Liver (tissue), 3 donors: ENCODE data around the gene PCNX4.

ENCODE experiments used
- SP1 ChIP-seq: IDR thresholded peaks from 2 replicates; pipeline ENCODE4 v1.6.1; 2018; ENCODE audit warnings: antibody characterized with exemption, mild to moderate bottlenecking
- YY1 ChIP-seq: IDR thresholded peaks from 2 replicates; pipeline ENCODE4 v1.6.1; 2016; ENCODE audit warnings: antibody characterized with exemption, mild to moderate bottlenecking
- TF ChIP-seq, protein P1 (sequence below): fragments of 150-350 bp; IDR thresholded peaks from 2 replicates; pipeline ENCODE4 v1.5.1; 2017; ENCODE audit warnings: improper control_type of control experiment, low read depth, low read length; ENCODE audit not compliant: missing input control
- TF ChIP-seq, protein P2 (sequence below): IDR thresholded peaks from 2 replicates; pipeline ENCODE4 v1.6.1; 2016; ENCODE audit warnings: antibody characterized with exemption
- TF ChIP-seq, protein P3 (sequence below): IDR thresholded peaks from 2 replicates; pipeline ENCODE4 v1.6.1; 2016; ENCODE audit warnings: antibody characterized with exemption, mild to moderate bottlenecking
- donor health status: healthy.
- donor health status: healthy.

DNA sequence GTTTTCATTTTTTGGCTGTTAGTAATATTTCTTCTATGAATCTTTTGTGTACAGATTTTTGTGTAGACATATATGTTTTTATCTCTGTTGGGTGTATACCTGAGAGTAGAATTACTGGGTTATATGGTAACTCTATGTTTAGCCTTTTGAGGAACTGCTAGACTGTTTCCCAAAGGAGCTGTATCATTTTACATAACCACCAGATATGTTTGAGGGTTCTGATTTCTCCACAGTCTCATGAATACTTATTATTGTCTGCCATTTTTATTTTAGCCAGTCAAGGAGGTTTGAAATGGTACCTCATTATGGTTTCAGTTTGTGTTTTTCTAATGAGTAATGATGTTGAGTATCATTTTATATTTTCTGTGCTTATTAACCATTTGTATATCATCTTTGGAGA lies 1.9 kb downstream of the PCNX4 start:
- TF ChIP-seq, protein P1, sequence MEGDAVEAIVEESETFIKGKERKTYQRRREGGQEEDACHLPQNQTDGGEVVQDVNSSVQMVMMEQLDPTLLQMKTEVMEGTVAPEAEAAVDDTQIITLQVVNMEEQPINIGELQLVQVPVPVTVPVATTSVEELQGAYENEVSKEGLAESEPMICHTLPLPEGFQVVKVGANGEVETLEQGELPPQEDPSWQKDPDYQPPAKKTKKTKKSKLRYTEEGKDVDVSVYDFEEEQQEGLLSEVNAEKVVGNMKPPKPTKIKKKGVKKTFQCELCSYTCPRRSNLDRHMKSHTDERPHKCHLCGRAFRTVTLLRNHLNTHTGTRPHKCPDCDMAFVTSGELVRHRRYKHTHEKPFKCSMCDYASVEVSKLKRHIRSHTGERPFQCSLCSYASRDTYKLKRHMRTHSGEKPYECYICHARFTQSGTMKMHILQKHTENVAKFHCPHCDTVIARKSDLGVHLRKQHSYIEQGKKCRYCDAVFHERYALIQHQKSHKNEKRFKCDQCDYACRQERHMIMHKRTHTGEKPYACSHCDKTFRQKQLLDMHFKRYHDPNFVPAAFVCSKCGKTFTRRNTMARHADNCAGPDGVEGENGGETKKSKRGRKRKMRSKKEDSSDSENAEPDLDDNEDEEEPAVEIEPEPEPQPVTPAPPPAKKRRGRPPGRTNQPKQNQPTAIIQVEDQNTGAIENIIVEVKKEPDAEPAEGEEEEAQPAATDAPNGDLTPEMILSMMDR = no peak
- TF ChIP-seq, protein P2, sequence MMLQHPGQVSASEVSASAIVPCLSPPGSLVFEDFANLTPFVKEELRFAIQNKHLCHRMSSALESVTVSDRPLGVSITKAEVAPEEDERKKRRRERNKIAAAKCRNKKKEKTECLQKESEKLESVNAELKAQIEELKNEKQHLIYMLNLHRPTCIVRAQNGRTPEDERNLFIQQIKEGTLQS = no peak
- TF ChIP-seq SP1 = no peak
- no peak for TF ChIP-seq YY1
- TF ChIP-seq, protein P3, sequence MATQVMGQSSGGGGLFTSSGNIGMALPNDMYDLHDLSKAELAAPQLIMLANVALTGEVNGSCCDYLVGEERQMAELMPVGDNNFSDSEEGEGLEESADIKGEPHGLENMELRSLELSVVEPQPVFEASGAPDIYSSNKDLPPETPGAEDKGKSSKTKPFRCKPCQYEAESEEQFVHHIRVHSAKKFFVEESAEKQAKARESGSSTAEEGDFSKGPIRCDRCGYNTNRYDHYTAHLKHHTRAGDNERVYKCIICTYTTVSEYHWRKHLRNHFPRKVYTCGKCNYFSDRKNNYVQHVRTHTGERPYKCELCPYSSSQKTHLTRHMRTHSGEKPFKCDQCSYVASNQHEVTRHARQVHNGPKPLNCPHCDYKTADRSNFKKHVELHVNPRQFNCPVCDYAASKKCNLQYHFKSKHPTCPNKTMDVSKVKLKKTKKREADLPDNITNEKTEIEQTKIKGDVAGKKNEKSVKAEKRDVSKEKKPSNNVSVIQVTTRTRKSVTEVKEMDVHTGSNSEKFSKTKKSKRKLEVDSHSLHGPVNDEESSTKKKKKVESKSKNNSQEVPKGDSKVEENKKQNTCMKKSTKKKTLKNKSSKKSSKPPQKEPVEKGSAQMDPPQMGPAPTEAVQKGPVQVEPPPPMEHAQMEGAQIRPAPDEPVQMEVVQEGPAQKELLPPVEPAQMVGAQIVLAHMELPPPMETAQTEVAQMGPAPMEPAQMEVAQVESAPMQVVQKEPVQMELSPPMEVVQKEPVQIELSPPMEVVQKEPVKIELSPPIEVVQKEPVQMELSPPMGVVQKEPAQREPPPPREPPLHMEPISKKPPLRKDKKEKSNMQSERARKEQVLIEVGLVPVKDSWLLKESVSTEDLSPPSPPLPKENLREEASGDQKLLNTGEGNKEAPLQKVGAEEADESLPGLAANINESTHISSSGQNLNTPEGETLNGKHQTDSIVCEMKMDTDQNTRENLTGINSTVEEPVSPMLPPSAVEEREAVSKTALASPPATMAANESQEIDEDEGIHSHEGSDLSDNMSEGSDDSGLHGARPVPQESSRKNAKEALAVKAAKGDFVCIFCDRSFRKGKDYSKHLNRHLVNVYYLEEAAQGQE = no peak
